VCaP (cell line): Measurements from ENCODE around the gene C2orf69.

Source experiments
- H3K27ac ChIP-seq: fragments of 450-650 bp; 2 replicates; pipeline ENCODE4 v1.5.1; 2017
- CTCF ChIP-seq: fragments of 450-650 bp; conservative IDR thresholded peaks from 2 replicates; pipeline ENCODE4 v1.5.1; 2017; ENCODE audit warnings: mild to moderate bottlenecking, moderate library complexity

C2orf69 gene

GRCh38 chr2:199946836-199947235, 35.7 kb downstream of the C2orf69 start:
- TF ChIP-seq CTCF, result no peak
- H3K27ac ChIP-seq, result no peak overlapping the region

- no peak overlapping the region for H3K27ac ChIP-seq
- no peak for TF ChIP-seq CTCF
Observed at GRCh38 chr2:199950396-199950795, 39.3 kb downstream of the C2orf69 start.

GRCh38 chr2:199951023-199951422, 39.9 kb downstream of the C2orf69 start:
- H3K27ac ChIP-seq, result no peak overlapping the region
- TF ChIP-seq CTCF, result no peak

GRCh38 chr2:199955007-199955338, 43.9 kb downstream of the C2orf69 start:
- TF ChIP-seq CTCF, result no peak
- peak overlapping the region; percentile 96 for H3K27ac ChIP-seq

GRCh38 chr2:199955339-199956061, 44.4 kb downstream of the C2orf69 start, which contains the start of the genes MAIP1 and TYW5:
Gene MAIP1, plus strand, starts transcription at chr2:199955582. Its CDS starts 217 bp downstream, at chr2:199955799.
Gene TYW5, minus strand, starts transcription at chr2:199955491. Its CDS starts 21 bp downstream, at chr2:199955470.
- 0 out of 2 replicates have a peak, but pooled peaks have one; percentile 20 for TF ChIP-seq CTCF
- peak within 1 kb of the TSS; percentile 96 for H3K27ac ChIP-seq

- TF ChIP-seq CTCF, result no peak
- peak overlapping the region; percentile 96 for H3K27ac ChIP-seq
Observed at GRCh38 chr2:199956062-199956380, 44.9 kb downstream of the C2orf69 start.

GRCh38 chr2:199958014-199958413, 46.9 kb downstream of the C2orf69 start:
- no peak for TF ChIP-seq CTCF

More at GRCh38 chr2:199958014-199958413, 46.9 kb downstream of the C2orf69 start:
- H3K27ac ChIP-seq, result no peak overlapping the region
